COLO668 (cell line): ENCODE data around the gene KCNT1.

ENCODE experiments used
- DNase-seq: peaks from one replicate; lab custom pipeline; 2025; ENCODE audit not compliant: unreplicated experiment; lab: John Stamatoyannopoulos, UW

The KCNT1 gene

GRCh38 chr9:135724186-135724787 lies 22.3 kb downstream of the KCNT1 start:
- no peak for DNase-seq

DNA sequence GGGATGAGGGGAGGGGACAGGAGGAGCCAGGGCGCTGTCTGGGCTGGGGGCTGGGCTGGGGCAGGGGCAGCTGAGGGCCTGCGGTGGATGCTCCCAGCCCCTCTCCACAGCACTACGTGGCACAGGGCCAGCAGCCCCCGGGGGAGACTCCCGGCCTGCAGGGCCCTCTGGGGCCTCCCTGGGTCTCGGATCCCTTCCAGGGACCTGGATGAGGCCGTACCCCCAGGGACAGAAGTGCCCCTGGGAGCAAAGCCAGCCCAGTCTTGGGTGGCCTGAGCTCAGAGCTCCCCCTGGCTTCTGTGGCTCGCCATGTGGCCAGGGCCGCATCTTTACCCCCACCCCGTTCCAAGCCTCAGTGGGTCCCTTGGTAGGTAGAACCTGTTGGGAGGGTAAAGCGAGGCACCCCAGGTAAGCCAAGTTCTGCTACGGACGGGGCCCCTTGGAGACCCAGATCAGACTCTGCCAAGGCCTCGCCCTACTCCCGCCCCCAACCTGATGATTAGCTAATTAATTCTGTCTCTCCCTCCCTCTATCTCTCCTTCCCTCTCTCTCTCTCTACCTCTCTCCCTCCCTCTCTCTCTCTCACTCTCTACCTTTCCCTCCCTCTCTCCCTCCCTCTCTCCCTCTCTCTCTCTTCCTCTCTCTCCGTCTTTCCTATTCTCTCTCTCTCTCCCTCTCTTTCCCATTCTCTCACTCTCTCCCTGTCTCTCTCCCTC lies 24.3 kb downstream of the KCNT1 start:
- peak; percentile 5 for DNase-seq

DNA sequence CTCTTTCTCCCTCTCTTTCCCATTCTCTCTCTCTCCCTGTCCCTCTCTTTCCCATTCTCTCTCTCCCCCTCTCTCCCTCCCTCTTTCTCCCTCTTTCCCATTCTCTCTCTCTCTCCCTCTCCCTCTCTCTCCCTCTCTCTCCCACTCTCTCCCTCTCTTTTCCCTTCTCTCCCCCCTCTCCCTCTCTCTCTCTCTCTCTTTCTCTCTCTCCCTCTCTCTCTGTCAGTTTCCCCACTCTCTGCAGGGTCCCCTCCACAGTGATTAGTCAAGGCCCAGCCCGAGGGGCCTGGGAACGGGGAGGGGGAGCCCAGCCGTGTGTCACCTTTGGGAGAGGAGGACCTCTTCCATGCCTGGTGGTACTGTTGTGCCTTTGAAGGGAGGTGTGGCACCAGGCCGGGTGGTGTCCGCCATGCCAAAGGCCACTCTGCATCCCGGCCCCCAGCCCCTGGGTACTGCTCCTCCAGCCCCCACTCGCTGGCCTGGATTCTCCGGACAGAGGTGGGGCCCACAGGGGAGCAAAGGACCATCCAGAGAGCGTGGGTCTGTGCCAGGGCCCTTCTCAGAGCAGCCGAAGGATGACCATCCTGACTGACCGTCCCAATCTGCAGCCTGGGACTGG lies 25.4 kb downstream of the KCNT1 start:
- DNase-seq: no peak

- DNase-seq: no peak
Observed at GRCh38 chr9:135728436-135729110, 26.6 kb downstream of the KCNT1 start.

DNA sequence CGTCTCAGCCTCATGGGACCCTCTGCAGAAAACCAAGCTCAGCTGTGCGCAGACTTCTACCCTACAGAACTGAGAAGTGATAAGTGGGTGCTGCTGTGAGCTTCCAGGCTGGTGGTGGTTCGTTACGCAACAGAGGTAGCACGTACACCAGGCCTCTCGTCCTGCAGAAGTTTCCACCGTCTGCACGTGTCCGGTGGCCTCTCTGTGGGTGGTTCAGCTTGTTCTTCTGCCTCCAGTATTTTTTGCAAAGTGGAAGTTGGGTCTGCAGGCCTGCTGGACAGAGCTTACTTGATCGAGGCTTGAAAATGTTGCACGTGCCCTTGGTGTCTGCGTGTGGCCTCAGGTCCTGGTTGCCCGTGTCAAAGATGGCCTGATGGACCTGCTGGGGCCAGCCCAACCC lies 27.5 kb downstream of the KCNT1 start:
- DNase-seq: no peak

DNA sequence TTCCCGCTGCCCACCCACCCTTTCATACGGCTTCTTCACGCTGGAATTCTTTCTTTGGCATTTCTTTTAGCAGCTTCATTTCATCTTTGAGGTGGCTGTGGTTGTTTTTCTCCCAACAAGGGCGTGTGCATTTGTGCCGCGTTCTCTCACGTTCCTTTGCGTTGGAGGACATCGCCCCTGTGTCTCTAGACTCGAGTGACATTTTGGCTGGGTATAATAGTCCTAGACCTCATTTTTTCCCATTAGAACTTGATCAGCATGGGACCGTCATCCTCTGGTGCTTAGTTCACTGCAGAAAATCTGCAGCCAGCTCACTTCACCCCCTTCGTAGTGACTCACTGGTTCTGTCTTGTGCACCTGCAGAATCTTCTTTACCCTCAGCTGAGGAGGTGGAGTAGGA lies 29.5 kb downstream of the KCNT1 start:
- DNase-seq: no peak

- no peak for DNase-seq
Observed at GRCh38 chr9:135732569-135733257, 30.7 kb downstream of the KCNT1 start.

DNA sequence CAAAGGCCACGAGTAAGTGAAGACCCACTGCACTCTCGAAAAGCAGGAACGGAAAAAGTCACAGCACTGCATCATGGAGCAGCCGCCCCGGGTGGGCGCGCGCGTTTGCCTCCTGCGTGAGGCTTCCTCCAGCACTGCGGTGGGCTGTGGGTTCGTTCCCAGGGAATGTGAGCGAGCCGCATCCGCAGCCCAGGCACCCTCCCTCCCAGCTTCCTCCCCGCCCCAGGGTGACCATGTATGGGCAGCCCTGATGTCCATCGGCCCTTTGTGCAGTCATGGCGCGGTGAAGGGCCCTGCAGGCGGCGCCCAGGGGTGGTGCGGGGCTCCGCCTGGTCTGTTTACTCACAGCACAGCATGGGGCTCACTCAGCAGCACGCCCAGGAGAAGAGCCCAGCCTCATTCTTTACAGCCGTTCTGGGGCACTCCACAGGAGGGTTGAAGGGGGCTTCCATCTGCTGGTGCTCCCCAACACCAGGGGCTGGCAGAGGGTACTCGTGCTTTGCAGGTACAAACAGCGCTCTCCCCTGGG lies 32.7 kb downstream of the KCNT1 start:
- DNase-seq: no peak

DNA sequence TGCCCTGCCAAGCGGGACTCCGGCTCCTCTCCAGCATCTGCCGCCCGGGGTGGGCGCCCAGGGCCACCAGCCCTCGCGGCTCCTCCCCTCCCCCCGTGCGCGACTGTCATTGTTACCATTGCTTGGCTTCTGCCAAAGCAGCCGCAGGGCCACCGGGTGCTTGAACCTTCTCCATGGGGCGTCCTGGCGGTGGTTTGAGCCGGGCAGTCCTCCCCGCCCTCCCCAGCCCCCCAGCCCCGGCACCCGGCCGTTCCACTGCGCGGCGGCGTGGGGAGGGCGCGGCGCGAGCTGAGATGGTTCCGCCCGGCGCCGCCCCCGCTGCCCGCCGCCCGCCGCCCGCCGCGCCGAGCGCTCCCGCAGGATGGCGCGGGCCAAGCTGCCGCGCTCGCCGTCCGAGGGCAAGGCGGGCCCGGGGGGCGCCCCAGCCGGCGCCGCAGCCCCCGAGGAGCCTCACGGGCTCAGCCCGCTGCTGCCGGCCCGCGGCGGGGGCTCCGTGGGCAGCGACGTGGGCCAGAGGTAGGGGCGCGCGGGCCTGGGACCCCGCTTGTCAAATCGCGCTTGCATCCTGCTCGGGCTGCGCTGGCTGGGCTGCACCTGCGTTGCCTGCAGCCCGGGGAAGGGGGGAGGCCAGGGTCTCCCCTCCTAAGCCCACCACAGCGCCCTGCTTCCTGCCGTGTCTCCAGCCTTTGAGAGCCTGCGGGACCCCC lies 34.4 kb downstream of the KCNT1 start:
- DNase-seq: no peak

DNA sequence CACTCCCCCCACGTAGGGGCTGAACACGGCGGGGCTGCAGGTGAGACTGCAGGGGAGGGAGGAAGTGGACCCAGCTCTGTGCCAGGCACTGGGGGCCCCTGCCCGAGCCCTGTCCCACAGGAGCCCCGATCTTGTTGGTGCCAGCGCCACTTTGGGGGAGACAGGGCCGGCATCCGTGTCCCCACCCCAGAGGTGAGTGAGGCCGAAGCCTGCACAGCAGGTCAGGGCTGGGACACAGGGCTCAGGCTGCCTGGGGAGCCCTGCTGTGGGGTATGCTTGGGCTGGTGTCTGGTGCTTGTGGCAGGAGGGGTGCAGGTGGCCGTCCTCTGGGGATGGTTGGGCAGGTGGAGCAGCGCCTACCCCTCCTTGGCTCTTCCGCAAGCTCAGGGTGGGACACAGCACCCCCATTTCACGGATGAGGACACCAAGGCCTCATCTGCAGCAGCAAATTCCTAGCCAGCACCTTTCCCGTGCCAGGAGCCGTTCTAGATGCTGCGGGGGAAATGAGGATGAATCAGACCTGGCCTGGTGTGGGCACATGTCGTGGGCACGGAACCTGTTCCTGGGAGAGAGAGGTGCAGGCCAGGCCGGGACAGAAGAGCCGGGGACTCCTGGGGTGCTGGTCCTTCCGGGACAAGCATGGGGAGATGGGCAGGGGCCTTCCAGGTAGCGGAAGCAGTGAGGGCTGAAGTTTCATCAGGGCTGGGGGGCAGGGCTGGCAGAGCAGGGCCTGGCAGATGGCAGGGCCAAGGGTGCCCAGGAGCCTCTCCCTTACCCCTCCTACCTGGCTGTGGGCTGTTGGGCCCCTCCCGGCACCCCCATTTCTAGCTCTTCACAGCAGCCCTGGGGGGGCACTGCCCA lies 35.2 kb downstream of the KCNT1 start:
- DNase-seq: no peak

GRCh38 chr9:135737840-135738521 lies 36.0 kb downstream of the KCNT1 start:
- no peak for DNase-seq

DNA sequence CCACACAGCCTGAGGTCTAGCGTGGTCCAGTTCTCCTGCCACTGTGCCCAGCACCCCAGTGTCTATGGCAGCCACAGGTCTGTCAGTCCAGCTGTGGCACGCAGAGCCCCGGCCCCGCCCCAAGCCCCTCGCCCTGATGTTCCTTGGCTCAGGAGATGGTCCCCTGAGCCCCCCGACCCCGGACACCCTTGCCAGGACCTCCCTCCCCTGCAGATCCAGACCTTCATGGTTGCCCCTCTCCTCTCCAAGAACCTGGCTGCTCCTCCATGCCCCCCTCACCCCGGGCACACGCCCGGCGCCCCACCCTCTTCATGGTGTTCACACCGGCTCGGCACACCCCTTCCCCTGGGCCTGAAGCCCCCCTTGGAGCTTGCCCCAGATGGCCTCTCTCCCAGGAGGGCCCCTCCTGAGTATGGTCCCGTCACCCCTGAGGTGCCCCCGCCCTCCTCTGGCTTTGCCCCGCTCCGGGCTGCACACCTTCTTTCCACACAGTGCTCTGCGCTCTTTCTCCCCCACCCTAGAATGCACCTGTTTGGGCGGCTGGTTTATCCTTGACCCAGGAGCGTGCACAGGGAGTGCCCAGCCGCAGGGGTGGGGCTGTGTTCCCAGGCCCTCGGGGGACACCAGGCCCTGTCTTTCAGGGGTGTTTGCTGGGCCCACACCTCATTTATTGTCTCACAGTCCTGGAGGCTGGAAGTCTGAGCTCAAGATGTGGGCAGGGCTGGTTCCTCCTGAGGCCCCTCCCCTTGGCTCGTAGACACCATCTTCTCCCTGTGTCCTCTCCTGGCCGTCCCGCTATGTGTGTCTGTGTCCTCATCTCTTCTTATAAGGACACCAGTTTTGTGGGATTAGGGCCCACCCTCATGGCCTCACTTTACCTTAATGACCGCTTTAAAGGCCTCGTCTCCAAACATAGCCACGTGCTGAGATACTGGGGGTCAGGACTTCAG lies 37.6 kb downstream of the KCNT1 start:
- DNase-seq: no peak

DNA sequence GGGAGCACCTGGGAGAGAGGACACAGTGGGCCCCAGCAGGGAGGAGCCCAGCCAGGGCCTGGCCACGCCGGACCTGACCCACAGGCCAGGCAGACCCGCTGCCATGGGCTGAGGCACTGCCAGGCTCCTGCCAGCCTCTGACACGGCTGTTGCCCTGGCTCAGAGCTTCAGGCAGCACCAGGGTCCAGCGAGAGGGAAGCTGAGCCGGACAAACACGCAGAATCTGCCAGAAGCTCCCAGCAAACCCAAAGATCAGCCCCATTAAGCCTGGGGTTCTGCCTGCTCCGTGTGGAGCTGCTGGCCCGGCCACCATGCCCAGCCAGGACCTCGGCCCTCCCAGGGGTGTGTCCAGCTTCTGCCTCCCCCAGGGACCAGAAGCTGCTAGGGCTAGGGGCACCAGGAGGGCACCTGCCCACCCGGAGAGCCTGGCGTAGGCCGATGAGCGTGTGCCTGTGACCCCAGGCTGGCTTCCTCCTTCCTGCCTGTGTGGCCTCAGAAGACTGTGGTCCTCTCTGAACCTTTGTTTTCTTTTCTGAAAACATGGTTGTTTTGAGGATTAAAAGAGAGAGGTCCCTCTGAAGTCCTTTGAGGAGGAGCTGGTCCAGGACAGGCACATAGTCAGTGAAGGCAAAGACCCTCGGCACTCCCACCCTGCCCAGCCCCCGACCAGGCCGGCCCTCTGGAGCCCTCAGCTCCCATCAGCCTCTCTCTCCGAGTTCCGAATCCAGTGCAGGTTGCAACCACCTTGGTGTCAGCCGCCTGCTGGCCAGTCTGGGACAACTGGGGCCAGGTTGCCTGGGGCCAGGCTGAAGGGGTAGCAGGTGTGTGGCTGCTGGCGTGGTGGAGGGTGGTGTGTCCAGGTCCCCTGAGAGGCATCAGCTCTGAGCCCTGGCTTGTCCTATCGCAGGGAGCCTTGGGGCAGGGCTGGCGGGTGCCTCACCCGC lies 39.6 kb downstream of the KCNT1 start:
- DNase-seq: peak; percentile 43

GRCh38 chr9:135743021-135743420 lies 41.0 kb downstream of the KCNT1 start:
- DNase-seq: no peak

DNA sequence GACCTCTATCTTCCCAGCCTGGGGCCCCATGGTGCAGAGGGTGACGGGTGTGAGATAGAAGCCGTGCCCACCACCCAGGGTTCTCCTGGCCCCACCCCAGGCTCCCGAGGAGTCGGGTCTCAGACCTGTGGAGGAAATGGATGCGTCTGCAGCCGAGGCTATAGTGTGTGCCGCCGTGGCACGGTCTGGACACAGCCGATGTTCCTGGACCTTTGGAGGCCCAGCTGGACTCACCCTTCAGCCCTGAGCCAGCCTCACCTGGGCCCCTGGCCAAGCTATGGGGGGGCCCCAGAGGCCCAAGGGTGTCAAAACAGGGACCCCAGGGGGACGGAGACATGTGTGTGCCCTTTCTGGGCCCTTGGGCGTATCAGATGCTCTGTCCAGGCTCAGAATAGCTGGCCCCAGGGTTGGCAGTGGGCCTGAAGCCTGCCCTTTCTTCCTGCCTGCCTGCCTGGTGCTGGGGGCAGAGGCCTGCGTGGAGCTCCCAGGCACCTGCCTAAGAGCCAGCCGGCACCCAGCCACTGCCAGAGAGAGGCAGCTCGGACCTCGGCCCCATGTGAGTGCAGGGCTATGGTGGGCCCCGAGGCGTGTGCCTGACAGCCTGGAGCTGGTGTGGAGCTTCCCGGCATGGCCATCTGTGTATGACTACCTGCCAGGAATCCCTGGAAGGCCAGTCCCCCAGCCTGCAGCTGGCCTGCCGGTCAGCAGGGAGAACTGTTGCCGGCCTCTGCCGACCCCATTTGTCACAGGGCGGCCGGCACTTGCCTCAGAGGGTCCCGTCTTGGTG lies 41.8 kb downstream of the KCNT1 start:
- DNase-seq: no peak
